HL-60 (cell line): Measurements from ENCODE around the gene DTWD1.
"Not testable (repeated sequence)": the region's sequence is repeated elsewhere in the genome, so short reads cannot be mapped to it uniquely, and the experiment has no call there.

ENCODE experiments used
- DNase-seq, 2 experiments: peaks; one replicate each; pipeline ENCODE4 v3.0.0-alpha.2; 2010 to 2020; ENCODE audit warnings: low read depth in 1 of 2, low spot score in 1 of 2
- H3K27ac ChIP-seq: fragments of 250-450 bp; sonication (Bioruptor Pico); replicated peaks from 2 replicates; pipeline ENCODE4 v1.5.1; 2020; ENCODE audit warnings: mild to moderate bottlenecking, moderate library complexity
- H3K27me3 ChIP-seq: fragments of 250-450 bp; sonication (Bioruptor Pico); 2 replicates; pipeline ENCODE4 v1.5.1; 2021; ENCODE audit warnings: mild to moderate bottlenecking, moderate library complexity; ENCODE audit not compliant: insufficient read depth, poor library complexity, severe bottlenecking
- H3K4me3 ChIP-seq: replicated peaks from 2 replicates; pipeline ENCODE4 v1.5.1; 2011; ENCODE audit warnings: mild to moderate bottlenecking, control low read depth, low read length; ENCODE audit not compliant: insufficient read depth
- GABPA ChIP-seq: IDR thresholded peaks from 2 replicates; pipeline ENCODE4 v1.6.1; 2012; ENCODE audit warnings: low read depth
- POLR2AphosphoS5 ChIP-seq: IDR thresholded peaks from 2 replicates; pipeline ENCODE4 v1.6.1; 2012; ENCODE audit warnings: low read depth
- SPI1 ChIP-seq: IDR thresholded peaks from 2 replicates; pipeline ENCODE4 v1.6.1; 2012; ENCODE audit warnings: low read depth, mild to moderate bottlenecking, borderline replicate concordance
- TF ChIP-seq, protein P1 (sequence below): IDR thresholded peaks from 2 replicates; pipeline ENCODE4 v1.6.1; 2012; ENCODE audit warnings: low read depth; ENCODE audit not compliant: insufficient replicate concordance
- TF ChIP-seq, protein P2 (sequence below): IDR thresholded peaks from one replicate; pipeline ENCODE4 v1.5.1; 2011; ENCODE audit warnings: low read length, control low read depth, inconsistent platforms; ENCODE audit not compliant: insufficient read depth

The DTWD1 gene

DNA sequence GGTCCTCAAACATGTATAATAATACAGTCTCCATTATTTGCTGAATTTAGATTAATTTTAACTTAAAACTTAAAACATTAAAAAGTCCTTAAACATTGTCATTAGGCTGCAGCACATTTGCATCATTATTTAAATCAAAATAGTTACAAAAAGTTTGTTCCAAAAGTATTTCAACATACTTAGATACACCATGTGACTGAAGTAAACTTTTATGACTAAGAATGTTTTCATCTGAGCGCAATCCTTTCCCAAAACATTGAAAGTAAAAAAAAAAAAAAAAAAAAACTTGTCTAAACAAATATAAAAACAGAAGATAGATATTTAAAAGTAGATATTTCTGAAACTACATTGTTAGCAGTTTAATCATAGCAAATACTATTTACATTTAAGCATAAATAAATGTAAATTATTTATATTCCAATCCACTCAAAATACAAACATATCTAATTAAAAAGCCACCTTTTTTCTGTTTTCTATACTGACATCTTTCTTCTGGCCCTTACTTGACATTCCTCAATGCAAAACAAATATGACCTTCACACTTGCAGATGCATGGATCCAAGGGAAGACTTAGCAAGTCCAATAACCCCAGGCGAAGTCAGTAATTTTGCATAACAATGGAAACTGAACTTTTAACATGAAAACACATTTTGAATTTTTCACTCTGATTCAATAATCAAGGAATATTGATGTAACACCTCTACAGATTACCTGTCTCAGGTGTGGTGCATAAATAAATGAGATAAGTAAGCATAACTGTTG is 10.5 kb upstream of the DTWD1 start:
- no peak for DNase-seq
- no peak overlapping the region for H3K4me3 ChIP-seq
- H3K27me3 ChIP-seq, result no peaks in the 10 kb centered on the region
- no peak overlapping the region for H3K27ac ChIP-seq
- TF ChIP-seq, protein P1, sequence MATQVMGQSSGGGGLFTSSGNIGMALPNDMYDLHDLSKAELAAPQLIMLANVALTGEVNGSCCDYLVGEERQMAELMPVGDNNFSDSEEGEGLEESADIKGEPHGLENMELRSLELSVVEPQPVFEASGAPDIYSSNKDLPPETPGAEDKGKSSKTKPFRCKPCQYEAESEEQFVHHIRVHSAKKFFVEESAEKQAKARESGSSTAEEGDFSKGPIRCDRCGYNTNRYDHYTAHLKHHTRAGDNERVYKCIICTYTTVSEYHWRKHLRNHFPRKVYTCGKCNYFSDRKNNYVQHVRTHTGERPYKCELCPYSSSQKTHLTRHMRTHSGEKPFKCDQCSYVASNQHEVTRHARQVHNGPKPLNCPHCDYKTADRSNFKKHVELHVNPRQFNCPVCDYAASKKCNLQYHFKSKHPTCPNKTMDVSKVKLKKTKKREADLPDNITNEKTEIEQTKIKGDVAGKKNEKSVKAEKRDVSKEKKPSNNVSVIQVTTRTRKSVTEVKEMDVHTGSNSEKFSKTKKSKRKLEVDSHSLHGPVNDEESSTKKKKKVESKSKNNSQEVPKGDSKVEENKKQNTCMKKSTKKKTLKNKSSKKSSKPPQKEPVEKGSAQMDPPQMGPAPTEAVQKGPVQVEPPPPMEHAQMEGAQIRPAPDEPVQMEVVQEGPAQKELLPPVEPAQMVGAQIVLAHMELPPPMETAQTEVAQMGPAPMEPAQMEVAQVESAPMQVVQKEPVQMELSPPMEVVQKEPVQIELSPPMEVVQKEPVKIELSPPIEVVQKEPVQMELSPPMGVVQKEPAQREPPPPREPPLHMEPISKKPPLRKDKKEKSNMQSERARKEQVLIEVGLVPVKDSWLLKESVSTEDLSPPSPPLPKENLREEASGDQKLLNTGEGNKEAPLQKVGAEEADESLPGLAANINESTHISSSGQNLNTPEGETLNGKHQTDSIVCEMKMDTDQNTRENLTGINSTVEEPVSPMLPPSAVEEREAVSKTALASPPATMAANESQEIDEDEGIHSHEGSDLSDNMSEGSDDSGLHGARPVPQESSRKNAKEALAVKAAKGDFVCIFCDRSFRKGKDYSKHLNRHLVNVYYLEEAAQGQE, result no peak
- TF ChIP-seq SPI1 (no peak), POLR2AphosphoS5 (no peak), GABPA (no peak)
- TF ChIP-seq, protein P2, sequence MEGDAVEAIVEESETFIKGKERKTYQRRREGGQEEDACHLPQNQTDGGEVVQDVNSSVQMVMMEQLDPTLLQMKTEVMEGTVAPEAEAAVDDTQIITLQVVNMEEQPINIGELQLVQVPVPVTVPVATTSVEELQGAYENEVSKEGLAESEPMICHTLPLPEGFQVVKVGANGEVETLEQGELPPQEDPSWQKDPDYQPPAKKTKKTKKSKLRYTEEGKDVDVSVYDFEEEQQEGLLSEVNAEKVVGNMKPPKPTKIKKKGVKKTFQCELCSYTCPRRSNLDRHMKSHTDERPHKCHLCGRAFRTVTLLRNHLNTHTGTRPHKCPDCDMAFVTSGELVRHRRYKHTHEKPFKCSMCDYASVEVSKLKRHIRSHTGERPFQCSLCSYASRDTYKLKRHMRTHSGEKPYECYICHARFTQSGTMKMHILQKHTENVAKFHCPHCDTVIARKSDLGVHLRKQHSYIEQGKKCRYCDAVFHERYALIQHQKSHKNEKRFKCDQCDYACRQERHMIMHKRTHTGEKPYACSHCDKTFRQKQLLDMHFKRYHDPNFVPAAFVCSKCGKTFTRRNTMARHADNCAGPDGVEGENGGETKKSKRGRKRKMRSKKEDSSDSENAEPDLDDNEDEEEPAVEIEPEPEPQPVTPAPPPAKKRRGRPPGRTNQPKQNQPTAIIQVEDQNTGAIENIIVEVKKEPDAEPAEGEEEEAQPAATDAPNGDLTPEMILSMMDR, result no peak

DNA sequence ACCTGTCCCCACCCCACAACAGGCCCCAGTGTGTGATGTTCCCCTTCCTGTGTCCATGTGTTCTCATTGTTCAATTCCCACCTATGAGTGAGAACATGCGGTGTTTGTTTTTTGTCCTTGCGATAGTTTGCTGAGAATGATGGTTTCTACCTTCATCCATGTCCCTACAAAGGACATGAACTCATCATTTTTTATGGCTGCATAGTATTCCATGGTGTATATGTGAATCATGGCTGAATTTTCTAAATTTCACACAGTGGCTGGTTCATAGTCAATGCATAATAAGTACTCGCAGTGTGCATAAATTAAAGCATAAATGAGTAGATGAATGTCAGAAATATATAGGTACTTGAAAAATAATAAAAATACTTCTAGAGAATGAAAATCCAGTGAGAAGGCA is 8.6 kb upstream of the DTWD1 start:
- not testable (repeated sequence) for H3K27me3 ChIP-seq, H3K27ac ChIP-seq, H3K4me3 ChIP-seq, DNase-seq

DNA sequence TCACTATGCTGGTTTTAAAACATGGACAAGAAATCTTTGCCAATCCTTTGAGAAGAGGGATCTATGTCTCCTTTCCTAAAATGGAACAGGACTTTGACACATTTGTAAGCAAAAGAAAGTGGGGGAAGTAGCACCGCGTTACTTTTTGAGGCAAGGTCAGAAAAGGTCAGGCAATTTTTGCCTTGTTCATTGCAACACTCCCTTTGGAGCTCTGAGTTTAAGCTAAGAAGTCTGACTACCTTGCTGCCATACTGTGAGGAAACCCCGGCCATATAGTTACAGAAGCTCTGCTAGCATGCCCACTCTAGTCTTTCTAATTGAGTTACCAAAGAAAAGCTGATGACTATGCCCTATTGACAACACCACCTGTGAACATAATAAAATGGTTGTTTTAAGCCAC is 1.6 kb upstream of the DTWD1 start:
- H3K27me3 ChIP-seq, result no peaks in the 10 kb centered on the region
- H3K27ac ChIP-seq, result no peak overlapping the region
- DNase-seq, result peak in 1 of 2 experiments; percentile 11
- H3K4me3 ChIP-seq, result no peak overlapping the region
- TF ChIP-seq GABPA, result no peak
- TF ChIP-seq, protein P1, result no peak
- no peak for TF ChIP-seq POLR2AphosphoS5
- TF ChIP-seq, protein P2, result no peak
- no peak for TF ChIP-seq SPI1

DNA sequence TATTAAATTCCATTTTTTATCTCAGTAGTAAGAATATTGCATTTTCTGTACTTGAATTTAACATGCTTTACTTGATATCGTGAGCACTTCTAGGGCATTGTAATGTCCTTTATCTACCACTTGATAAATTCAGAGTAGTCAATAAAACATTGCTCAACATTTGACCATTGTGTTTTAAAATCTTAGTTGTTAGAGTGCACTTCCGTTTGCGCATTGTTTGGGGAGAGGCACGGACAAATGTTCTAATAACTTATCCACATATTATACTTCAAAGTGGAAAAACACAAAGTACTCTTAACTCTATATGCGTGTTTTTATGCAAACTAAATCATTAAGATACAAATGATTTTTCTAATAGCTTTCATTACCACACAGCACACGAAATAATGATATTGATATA is 649 bp upstream of the DTWD1 start:
- peak; percentile 11 to 63 for DNase-seq
- TF ChIP-seq, protein P1, result no peak
- peak; percentile 38; the same call in 1 of the 2 replicates for TF ChIP-seq SPI1
- Histone ChIP-seq H3K27ac (peak overlapping the region; percentile 66), H3K27me3 (no peaks in the 10 kb centered on the region), H3K4me3 (peak overlapping the region; percentile 66)
